ENCODE measurements around the gene SH3PXD2B.
"Not testable (repeated sequence)": the region's sequence is repeated elsewhere in the genome, so short reads cannot be mapped to it uniquely, and the experiment has no call there.

Gene SH3PXD2B

GRCh38 chr5:172399826-172400225 lies 54.5 kb downstream of the SH3PXD2B start:
- no peak for DNase-seq (ENCODE audit: low spot score)

- DNase-seq (ENCODE audit: low spot score): no peak
These were observed 55.0 kb downstream of the SH3PXD2B start for GRCh38 chr5:172399336-172399735.

- not testable (repeated sequence) for DNase-seq (ENCODE audit: low spot score)
These were observed 55.7 kb downstream of the SH3PXD2B start for GRCh38 chr5:172398645-172399044.

- not testable (repeated sequence) for DNase-seq (ENCODE audit: low spot score)
These were observed 57.3 kb downstream of the SH3PXD2B start for GRCh38 chr5:172396994-172397393.

GRCh38 chr5:172396220-172396619 lies 58.1 kb downstream of the SH3PXD2B start:
- no peak for DNase-seq (ENCODE audit: low spot score)

- DNase-seq (ENCODE audit: low spot score): no peak
These were observed 58.8 kb downstream of the SH3PXD2B start for GRCh38 chr5:172395483-172395882.

GRCh38 chr5:172389578-172390112 lies 64.7 kb downstream of the SH3PXD2B start:
- no peak for DNase-seq (ENCODE audit: low spot score)

GRCh38 chr5:172388246-172388733 lies 66.0 kb downstream of the SH3PXD2B start:
- DNase-seq (ENCODE audit: low spot score): no peak

- no peak for DNase-seq (ENCODE audit: low spot score)
These were observed 68.6 kb downstream of the SH3PXD2B start for GRCh38 chr5:172385707-172386106.

GRCh38 chr5:172385010-172385563 lies 69.2 kb downstream of the SH3PXD2B start:
- no peak for DNase-seq (ENCODE audit: low spot score)

GRCh38 chr5:172383191-172383802 lies 71.0 kb downstream of the SH3PXD2B start:
- no peak for DNase-seq (ENCODE audit: low spot score)

- no peak for DNase-seq (ENCODE audit: low spot score)
These were observed 73.2 kb downstream of the SH3PXD2B start for GRCh38 chr5:172380987-172381643.

GRCh38 chr5:172380301-172380986 lies 73.9 kb downstream of the SH3PXD2B start:
- DNase-seq (ENCODE audit: low spot score): no peak

GRCh38 chr5:172379481-172379880 lies 74.8 kb downstream of the SH3PXD2B start:
- no peak for DNase-seq (ENCODE audit: low spot score)

- DNase-seq (ENCODE audit: low spot score): no peak
These were observed 76.5 kb downstream of the SH3PXD2B start for GRCh38 chr5:172377856-172378255.

- no peak for DNase-seq (ENCODE audit: low spot score)
These were observed 76.9 kb downstream of the SH3PXD2B start for GRCh38 chr5:172377438-172377837.

GRCh38 chr5:172374783-172375182 lies 79.5 kb downstream of the SH3PXD2B start:
- no peak for DNase-seq (ENCODE audit: low spot score)

GRCh38 chr5:172373680-172374079 lies 80.6 kb downstream of the SH3PXD2B start:
- DNase-seq (ENCODE audit: low spot score): no peak

- DNase-seq (ENCODE audit: low spot score): no peak
These were observed 82.6 kb downstream of the SH3PXD2B start for GRCh38 chr5:172371684-172372083.

- no peak for DNase-seq (ENCODE audit: low spot score)
These were observed 83.4 kb downstream of the SH3PXD2B start for GRCh38 chr5:172370648-172371545.

GRCh38 chr5:172370237-172370640 lies 84.1 kb downstream of the SH3PXD2B start:
- no peak for DNase-seq (ENCODE audit: low spot score)

All from GM03348 (cell line).